Upper lobe of left lung (tissue), 4 donors: Measurements from ENCODE around the gene SCFD2.

Experiments
- CTCF ChIP-seq, 6 experiments: fragments of 450-650 bp in 4 of 6; fragments of 200-600 bp in 2 of 6; sonication (generic) in 2 of 6; IDR thresholded peaks; one replicate each; pipeline ENCODE4 v1.5.1; 2016 to 2019; ENCODE audit warnings: antibody characterized with exemption in 6 of 6
- POLR2A ChIP-seq, 4 donors: fragments of 450-650 bp; IDR thresholded peaks; one replicate each; pipeline ENCODE4 v1.5.1; 2016 to 2017; ENCODE audit warnings: antibody characterized with exemption in 4 of 4, mild to moderate bottlenecking in 2 of 4

DNA sequence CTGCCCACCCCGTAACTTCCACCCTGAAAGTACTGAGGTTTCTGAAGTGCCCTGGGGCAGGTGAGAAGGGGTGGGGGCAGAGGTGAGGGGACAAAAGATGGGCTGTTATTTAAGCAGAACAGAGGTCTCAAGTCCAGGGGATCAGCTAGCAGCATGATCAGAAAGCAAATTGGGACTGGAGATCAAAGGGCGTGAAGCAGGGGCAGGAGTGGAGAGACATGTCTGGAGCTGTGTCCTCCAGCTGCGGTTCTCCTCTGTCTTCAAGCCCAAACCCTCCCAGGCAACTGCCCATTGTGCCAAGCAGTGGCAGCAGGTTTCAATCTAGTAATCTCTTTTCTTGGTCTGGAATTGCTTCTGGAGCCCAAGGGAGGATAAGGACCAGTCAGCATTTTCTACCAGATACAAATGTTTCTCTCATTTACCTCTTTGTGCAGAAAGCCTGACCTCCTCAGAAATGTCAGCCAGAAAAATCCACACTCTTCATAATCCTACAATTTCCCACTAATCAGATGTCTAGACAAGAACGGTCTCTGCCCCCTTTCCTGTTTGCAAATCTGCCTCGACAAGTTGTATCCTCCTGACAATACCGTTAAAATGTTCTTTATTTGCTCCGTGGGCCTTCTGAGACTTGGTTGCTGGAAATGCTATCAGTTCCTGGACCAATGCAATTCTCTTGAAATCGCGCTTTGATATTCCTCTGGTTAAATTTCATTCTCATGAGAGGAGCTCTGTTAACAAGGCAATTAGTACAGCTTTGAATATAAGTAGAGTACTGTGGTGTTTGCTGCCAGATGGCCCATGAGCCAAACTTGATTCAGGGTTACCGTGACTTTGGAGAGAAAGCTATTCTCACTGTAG lies 526.9 kb downstream of the SCFD2 start:
- no peak for TF ChIP-seq CTCF (IDR thresholded peaks at IDR 0.05)
- TF ChIP-seq POLR2A (IDR thresholded peaks at IDR 0.05) = no peak
